Lower lobe of right lung (tissue), 2 donors: ENCODE data around the gene PPT1. TPM values are rescaled to one million over a fixed set of nuclear protein-coding genes. Genes with fewer than 3 reads are reported as not detected.

Source experiments
- ATAC-seq, 2 donors: fragments of 200-7000 bp; cut with Tn5 transposase; one replicate each; pipeline ENCODE4 v1.9.1; 2020 to 2022; ENCODE audit warnings: mild to moderate bottlenecking in 2 of 2, moderate library complexity in 2 of 2
- DNase-seq: peaks from one replicate; pipeline ENCODE4 v3.0.0-alpha.2; 2020
- H3K27ac ChIP-seq: fragments of 200-600 bp; one replicate; pipeline ENCODE4 v1.8.0; 2022
- H3K27me3 ChIP-seq: fragments of 200-600 bp; one replicate; pipeline ENCODE4 v1.8.0; 2022; ENCODE audit warnings: low read depth
- H3K36me3 ChIP-seq: fragments of 200-600 bp; one replicate; pipeline ENCODE4 v1.8.0; 2022; ENCODE audit warnings: mild to moderate bottlenecking
- H3K4me1 ChIP-seq: fragments of 200-600 bp; one replicate; pipeline ENCODE4 v1.8.0; 2022
- H3K4me3 ChIP-seq: fragments of 200-600 bp; one replicate; pipeline ENCODE4 v1.8.0; 2022; ENCODE audit warnings: mild to moderate bottlenecking
- H3K9me3 ChIP-seq: fragments of 200-600 bp; one replicate; pipeline ENCODE4 v1.8.0; 2022
- CTCF ChIP-seq: fragments of 200-600 bp; IDR thresholded peaks from one replicate; pipeline ENCODE4 v1.8.0; 2022; ENCODE audit warnings: antibody characterized with exemption, mild to moderate bottlenecking
- intact Hi-C: fragments of 100-400 bp; cut with DNase I; formaldehyde crosslinking; loops from one replicate; pipeline ENCODE4 v1.11.0; 2022
- long read RNA-seq: library from polyadenylated mRNA; unstranded; transcript quantifications from one replicate; pipeline ENCODE4 v2.0.0, GENCODE V29; 2021
- total RNA-seq: library from RNA; stranded (reverse); fragmentation: NEBNext Ultra II Directional; extraction: Animal tissue kit (Norgen Biotek cat#: 25700); gene quantifications from one replicate; pipeline ENCODE4 v1.2.1, GENCODE V29; 2021
- donor health status: DM: no; HTN: yes; CAD: no; lungs with severe emphysema.

PPT1 gene
- 195 TPM for total RNA-seq
- long read RNA-seq, full-length matches to known transcripts: 406 of 437 reads
- long read RNA-seq, partial matches to known transcripts: 28 of 437 reads
- long read RNA-seq, other reads (novel, unspliced or antisense): 3 of 437 reads

DNA sequence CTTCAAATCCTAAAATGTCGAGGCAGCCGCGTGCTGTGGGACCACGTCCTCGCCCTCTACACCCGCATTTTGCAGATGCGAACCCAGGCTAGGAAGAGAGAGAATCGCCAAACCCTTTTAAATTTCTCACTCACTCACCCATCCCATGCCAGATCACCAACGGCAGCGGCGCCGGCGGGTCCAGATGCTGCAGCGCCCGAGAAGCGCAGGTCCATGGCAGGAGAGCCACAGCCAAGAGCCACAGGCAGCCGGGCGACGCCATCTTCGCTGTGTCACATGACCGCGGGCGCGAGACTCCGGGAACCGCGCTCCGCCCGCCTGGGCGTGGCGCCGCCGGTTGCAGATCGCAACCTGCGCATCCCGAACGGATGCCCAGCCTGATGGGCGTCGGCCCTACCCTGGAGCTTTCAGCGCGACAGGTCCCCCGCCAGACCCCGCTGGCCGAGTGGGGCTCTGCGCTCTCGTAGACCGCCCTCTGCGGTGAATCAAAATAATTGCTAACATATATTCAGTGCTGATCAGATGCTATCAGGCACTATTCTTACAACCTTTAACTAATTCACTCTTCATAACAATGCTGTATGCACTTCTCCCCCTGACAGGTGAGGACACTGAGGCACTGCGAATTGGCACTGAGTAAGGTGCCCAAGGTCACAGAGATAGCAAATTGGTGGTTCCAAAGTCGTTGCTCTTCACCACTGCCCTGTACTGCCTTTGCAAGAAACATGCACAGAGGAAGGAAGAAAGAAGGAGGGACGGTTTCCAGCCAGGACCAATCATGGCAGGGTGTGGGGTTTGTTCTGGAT is at the start of gene PPT1:
TSS of gene PPT1 (minus strand) at position 276 of the 806 bp plus-strand sequence. CDS start at position 262, 14 bp downstream.
- ATAC-seq (peak; percentile 94 to 97), DNase-seq (peak; percentile 90)
- peak within 1 kb of the TSS; percentile 87 for H3K4me3 ChIP-seq
- peaks cover 8% of the 10 kb centered on the region for H3K36me3 ChIP-seq
- intact Hi-C loops: no loop called here
- H3K4me1 ChIP-seq: peaks cover 17% of the 10 kb centered on the region
- peak within 1 kb of the TSS; percentile 81 for H3K27ac ChIP-seq
- no peaks in the 10 kb centered on the region for H3K27me3 ChIP-seq
- TF ChIP-seq CTCF: peak; percentile 25
- H3K9me3 ChIP-seq: no peaks in the 10 kb centered on the region

- H3K36me3 ChIP-seq: no peaks in the 10 kb centered on the region
- no peaks in the 10 kb centered on the region for H3K9me3 ChIP-seq
- ATAC-seq (peak; percentile 87 to 88), DNase-seq (no peak)
- TF ChIP-seq CTCF: peak; percentile 83
- H3K4me1 ChIP-seq: no peaks in the 10 kb centered on the region
- no peak overlapping the region for H3K27ac ChIP-seq
- H3K27me3 ChIP-seq: no peaks in the 10 kb centered on the region
- intact Hi-C loops: loop anchor here (10.0 kb wide), 1 partner anchor 191 kb away; no protein-coding TSS in a partner anchor
- H3K4me3 ChIP-seq: no peak overlapping the region
Observed at GRCh38 chr1:40143891-40144575, 47.0 kb upstream of the PPT1 start.

- H3K36me3 ChIP-seq: no peaks in the 10 kb centered on the region
- intact Hi-C loops: loop anchor here (10.0 kb wide), 1 partner anchor 193 kb away; no protein-coding TSS in a partner anchor
- H3K27me3 ChIP-seq: no peaks in the 10 kb centered on the region
- no peak overlapping the region for H3K4me3 ChIP-seq
- H3K9me3 ChIP-seq: no peaks in the 10 kb centered on the region
- TF ChIP-seq CTCF: no peak
- ATAC-seq (no peak), DNase-seq (no peak)
- H3K27ac ChIP-seq: no peak overlapping the region
- no peaks in the 10 kb centered on the region for H3K4me1 ChIP-seq
Observed at GRCh38 chr1:40141878-40142535, 45.0 kb upstream of the PPT1 start.

DNA sequence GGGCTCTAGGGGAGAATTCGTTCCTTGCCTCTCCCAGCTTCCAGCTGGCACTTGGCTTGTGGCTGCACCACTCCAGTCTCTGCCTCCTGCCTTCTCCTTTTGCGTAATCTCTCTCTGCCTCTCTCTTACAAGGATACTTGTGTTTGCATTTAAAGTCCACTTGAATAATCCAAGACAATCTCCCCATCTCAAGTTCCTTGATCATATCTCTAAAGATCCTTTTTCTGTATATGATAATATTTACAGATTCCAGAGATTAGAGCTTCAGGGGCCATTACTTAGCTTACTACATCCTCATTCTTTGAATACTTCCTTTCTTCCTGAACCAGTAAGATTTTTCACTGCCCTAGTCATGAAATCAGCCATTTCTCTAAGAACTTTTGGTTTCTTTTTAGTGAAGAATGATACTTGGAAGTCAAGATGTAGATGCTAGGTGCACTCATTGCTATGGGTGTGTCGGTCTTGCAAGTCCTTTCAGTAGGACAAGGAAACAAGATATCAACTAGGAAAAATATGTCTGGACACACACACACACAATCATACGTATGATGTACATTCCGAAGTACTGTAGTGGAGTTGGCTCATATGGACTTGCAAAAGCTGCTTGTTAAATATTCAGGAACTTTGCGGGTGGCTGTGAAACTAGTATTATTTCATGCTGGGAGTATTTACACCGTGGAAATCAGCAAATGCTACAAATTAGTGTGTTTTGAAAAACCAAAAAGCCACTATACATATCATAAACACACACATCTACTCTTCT is 43.3 kb upstream of the PPT1 start:
- peak overlapping the region; percentile 44 for H3K27ac ChIP-seq
- peak; percentile 74 to 80 for ATAC-seq

More for the DNA sequence above, 43.3 kb upstream of the PPT1 start:
- no peak for TF ChIP-seq CTCF
- intact Hi-C loops: loop anchor here (10.0 kb wide), 1 partner anchor 194 kb away; no protein-coding TSS in a partner anchor
- no peaks in the 10 kb centered on the region for H3K36me3 ChIP-seq
- DNase-seq: peak; percentile 52
- no peaks in the 10 kb centered on the region for H3K27me3 ChIP-seq
- H3K9me3 ChIP-seq: no peaks in the 10 kb centered on the region
- H3K4me3 ChIP-seq: no peak overlapping the region
- no peaks in the 10 kb centered on the region for H3K4me1 ChIP-seq
